ENCODE measurements around the gene LRMDA. TPM values are rescaled to one million over a fixed set of nuclear protein-coding genes. Genes with fewer than 3 reads are reported as not detected.
A peak's percentile ranks its signal among the peaks of the same experiment; 100 is the strongest.

The LRMDA gene
- polyA plus RNA-seq, 3 donors = 39.8 to 59.6 (median 56.4) TPM

DNA sequence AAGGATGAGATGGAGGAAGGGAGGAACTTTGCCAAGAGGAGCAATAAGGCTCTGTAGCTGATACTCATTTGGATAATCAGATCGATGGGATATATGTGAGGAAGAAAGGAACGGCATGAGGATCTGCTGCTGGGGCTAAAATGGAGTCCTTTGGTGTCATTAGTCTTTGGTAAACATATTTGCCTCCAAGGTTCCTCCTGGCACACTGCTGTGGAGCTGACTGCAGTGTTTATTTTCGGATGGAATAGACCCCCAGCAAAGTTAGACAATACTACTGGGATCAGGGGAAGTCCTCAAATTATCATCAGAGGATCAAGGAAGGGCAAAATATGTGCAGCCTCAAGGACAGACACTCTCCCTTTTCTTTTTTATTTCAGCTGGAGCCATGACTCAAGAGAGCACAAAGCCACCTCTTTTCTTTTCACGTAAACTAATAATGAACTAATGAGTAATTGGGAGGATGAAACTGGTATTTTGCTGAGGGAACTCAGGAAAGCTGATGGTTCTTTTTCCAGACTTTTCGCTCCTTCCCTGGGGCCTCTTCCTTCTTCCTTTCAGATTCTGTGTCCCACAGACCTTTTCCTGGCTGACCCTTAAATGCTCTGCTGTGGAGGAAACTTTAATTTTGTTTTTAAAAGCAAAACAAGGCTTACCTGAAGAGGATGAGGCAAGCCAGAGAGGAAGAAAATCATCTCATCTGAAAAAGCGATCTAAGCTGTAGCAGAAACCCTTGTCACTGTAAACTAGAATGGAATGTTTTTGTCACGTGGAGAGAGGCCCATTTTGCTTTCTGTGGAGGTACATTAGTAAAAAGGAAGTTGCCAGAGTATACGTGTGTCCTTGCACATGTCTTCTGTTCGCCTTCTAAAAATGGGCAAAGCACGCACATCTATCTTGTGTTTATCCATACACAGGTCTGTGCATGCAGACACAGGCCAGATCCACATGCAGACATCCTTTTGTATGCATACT is 33.3 kb downstream of the LRMDA start:
- Histone ChIP-seq H3K79me2 (ENCODE audit: insufficient read depth, low read length) (peaks cover 72% of the 10 kb centered on the region), H4K20me1 (ENCODE audit: insufficient read depth, low read length) (no peaks in the 10 kb centered on the region), H3K4me1 (ENCODE audit: control insufficient read depth in 1 of 2, insufficient read depth in 2 of 2, low read length in 2 of 2) (peaks cover 16 to 18% of the 10 kb centered on the region in 2 donors), H3K36me3 (replicated peaks in 1 of 2; ENCODE audit: control insufficient read depth in 1 of 2, insufficient read depth in 2 of 2, low read length in 2 of 2) (peaks cover 2 to 19% of the 10 kb centered on the region in 2 donors), H3K9me3 (replicated peaks in 1 of 2; ENCODE audit: control insufficient read depth in 1 of 2, insufficient read depth in 1 of 2, low read length in 2 of 2) (no peaks in the 10 kb centered on the region), H3K27me3 (ENCODE audit: control insufficient read depth in 2 of 2, insufficient read depth in 2 of 2, low read length in 2 of 2) (no peaks in the 10 kb centered on the region), H3K4me3 (replicated peaks in 1 of 3; ENCODE audit: low read depth in 2 of 3, low read length in 3 of 3) (no peak overlapping the region), H3K9ac (ENCODE audit: insufficient read depth, low read length, poor library complexity, severe bottlenecking) (no peak overlapping the region), H2AFZ (ENCODE audit: insufficient read depth, low read depth, low read length, poor library complexity, severe bottlenecking) (no peak overlapping the region), H3K27ac (ENCODE audit: low read depth in 1 of 2, low read length in 2 of 2) (peak overlapping the region in 1 of 2 donors; percentile 5), H3K4me2 (replicated peaks; ENCODE audit: extremely low read depth, low read length, poor library complexity, severe bottlenecking) (no peak overlapping the region)
- H3K4me1 Mint-ChIP-seq = peaks cover 28% of the 10 kb centered on the region
- intact Hi-C loops (cut with micrococcal nuclease) = loop anchor here (10.0 kb wide), 2 partner anchors 50 to 60 kb away; no protein-coding TSS in a partner anchor
- no peak overlapping the region for H3K4me3 Mint-ChIP-seq
- H3K36me3 Mint-ChIP-seq = peaks cover 40 to 62% of the 10 kb centered on the region in 2 donors
- TF ChIP-seq, protein P1, sequence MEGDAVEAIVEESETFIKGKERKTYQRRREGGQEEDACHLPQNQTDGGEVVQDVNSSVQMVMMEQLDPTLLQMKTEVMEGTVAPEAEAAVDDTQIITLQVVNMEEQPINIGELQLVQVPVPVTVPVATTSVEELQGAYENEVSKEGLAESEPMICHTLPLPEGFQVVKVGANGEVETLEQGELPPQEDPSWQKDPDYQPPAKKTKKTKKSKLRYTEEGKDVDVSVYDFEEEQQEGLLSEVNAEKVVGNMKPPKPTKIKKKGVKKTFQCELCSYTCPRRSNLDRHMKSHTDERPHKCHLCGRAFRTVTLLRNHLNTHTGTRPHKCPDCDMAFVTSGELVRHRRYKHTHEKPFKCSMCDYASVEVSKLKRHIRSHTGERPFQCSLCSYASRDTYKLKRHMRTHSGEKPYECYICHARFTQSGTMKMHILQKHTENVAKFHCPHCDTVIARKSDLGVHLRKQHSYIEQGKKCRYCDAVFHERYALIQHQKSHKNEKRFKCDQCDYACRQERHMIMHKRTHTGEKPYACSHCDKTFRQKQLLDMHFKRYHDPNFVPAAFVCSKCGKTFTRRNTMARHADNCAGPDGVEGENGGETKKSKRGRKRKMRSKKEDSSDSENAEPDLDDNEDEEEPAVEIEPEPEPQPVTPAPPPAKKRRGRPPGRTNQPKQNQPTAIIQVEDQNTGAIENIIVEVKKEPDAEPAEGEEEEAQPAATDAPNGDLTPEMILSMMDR (IDR thresholded peaks at IDR 0.05) = no peak
- DNase-seq = no peak
- peaks cover 0 to 2% (median 0%) of the 10 kb centered on the region in 7 donors for H3K9me3 Mint-ChIP-seq
- H3K27ac Mint-ChIP-seq = peak overlapping the region in 3 of 7 donors; percentile 33 to 60 (median 52)
- 81% methylated on average over 6 of the region's 10 CpGs for WGBS (ENCODE audit: insufficient coverage)
- H3K27me3 Mint-ChIP-seq (ENCODE audit: low read depth in 3 of 3) = no peaks in the 10 kb centered on the region

DNA sequence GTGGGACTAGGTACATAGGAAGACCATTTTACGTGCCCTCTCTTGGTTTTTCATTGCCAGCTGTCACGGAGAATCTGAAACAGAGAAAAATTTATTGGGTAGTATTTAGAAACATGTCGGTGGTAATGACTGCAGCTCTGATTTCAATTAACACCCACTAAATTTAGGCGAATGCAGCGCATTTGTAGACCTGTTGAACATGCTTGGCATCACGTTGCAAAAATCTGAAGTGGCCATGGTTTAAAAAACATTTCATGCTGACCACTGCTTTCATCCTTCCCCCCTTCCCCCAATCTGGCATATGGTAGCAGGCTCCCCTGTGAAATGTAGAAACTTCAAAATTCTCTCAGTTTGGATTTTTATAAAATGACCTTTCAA is 34.0 kb downstream of the LRMDA start:
- H3K27me3 ChIP-seq (ENCODE audit: control insufficient read depth in 2 of 2, insufficient read depth in 2 of 2, low read length in 2 of 2) = no peaks in the 10 kb centered on the region
- H3K9ac ChIP-seq (ENCODE audit: insufficient read depth, low read length, poor library complexity, severe bottlenecking) = no peak overlapping the region
- TF ChIP-seq, protein P1 (IDR thresholded peaks at IDR 0.05) = no peak
- Mint-ChIP-seq H3K36me3 (peaks cover 42 to 69% of the 10 kb centered on the region in 2 donors), H3K27me3 (ENCODE audit: low read depth in 3 of 3) (no peaks in the 10 kb centered on the region), H3K4me3 (no peak overlapping the region), H3K27ac (no peak overlapping the region), H3K9me3 (peaks cover 0 to 2% (median 0%) of the 10 kb centered on the region in 7 donors), H3K4me1 (peaks cover 34% of the 10 kb centered on the region)
- H3K79me2 ChIP-seq (ENCODE audit: insufficient read depth, low read length) = peaks cover 74% of the 10 kb centered on the region
- H3K4me3 ChIP-seq (replicated peaks in 1 of 3; ENCODE audit: low read depth in 2 of 3, low read length in 3 of 3) = no peak overlapping the region
- H3K4me2 ChIP-seq (replicated peaks; ENCODE audit: extremely low read depth, low read length, poor library complexity, severe bottlenecking) = no peak overlapping the region
- no peak overlapping the region for H2AFZ ChIP-seq (ENCODE audit: insufficient read depth, low read depth, low read length, poor library complexity, severe bottlenecking)
- intact Hi-C loops (cut with micrococcal nuclease) = loop anchor here (10.0 kb wide), 2 partner anchors 49 to 59 kb away; no protein-coding TSS in a partner anchor
- no peak for DNase-seq
- H3K9me3 ChIP-seq (replicated peaks in 1 of 2; ENCODE audit: control insufficient read depth in 1 of 2, insufficient read depth in 1 of 2, low read length in 2 of 2) = no peaks in the 10 kb centered on the region
- H3K4me1 ChIP-seq (ENCODE audit: control insufficient read depth in 1 of 2, insufficient read depth in 2 of 2, low read length in 2 of 2) = peaks cover 23 to 25% of the 10 kb centered on the region in 2 donors
- 100% methylated on average over 3 of the region's 6 CpGs for WGBS (ENCODE audit: insufficient coverage)
- H4K20me1 ChIP-seq (ENCODE audit: insufficient read depth, low read length) = no peaks in the 10 kb centered on the region
- H3K27ac ChIP-seq (ENCODE audit: low read depth in 1 of 2, low read length in 2 of 2) = no peak overlapping the region
- peaks cover 2 to 19% of the 10 kb centered on the region in 2 donors for H3K36me3 ChIP-seq (replicated peaks in 1 of 2; ENCODE audit: control insufficient read depth in 1 of 2, insufficient read depth in 2 of 2, low read length in 2 of 2)

All from CD14-positive monocyte (primary cell).